Fibroblast of the aortic adventitia (primary cell): ENCODE data around the gene ZNF580. TPM values are rescaled to one million over a fixed set of nuclear protein-coding genes. Genes with fewer than 3 reads are reported as not detected.

Experiments used
- DNase-seq: peaks from one replicate; pipeline ENCODE4 v3.0.0-alpha.2; 2010; ENCODE audit warnings: low read depth
- H3K4me3 ChIP-seq: 2 replicates; pipeline ENCODE4 v1.5.1; 2011; ENCODE audit warnings: low read depth, mild to moderate bottlenecking, control low read depth, low read length, moderate library complexity
- CTCF ChIP-seq: IDR thresholded peaks from 2 replicates; pipeline ENCODE4 v1.5.1; 2011; ENCODE audit warnings: mild to moderate bottlenecking, low read length, control low read depth, inconsistent platforms; ENCODE audit not compliant: insufficient read depth
- total RNA-seq: library from RNA; depleted of rRNA; stranded (reverse); fragments of >200 nt; gene quantifications from 2 replicates; pipeline ENCODE4 v1.2.3, GENCODE V29; 2012; ENCODE audit warnings: low replicate concordance

ZNF580 gene
- total RNA-seq, 1 donor: 6.3 TPM

GRCh38 chr19:55613930-55614710, 26.7 kb upstream of the ZNF580 start:
- TF ChIP-seq CTCF: no peak
- no peak for DNase-seq

GRCh38 chr19:55614711-55615542, 25.9 kb upstream of the ZNF580 start:
- no peak for DNase-seq
- H3K4me3 ChIP-seq: no peak overlapping the region
- no peak for TF ChIP-seq CTCF

More at GRCh38 chr19:55613930-55614710, 26.7 kb upstream of the ZNF580 start:
- H3K4me3 ChIP-seq: no peak overlapping the region

- no peak for TF ChIP-seq CTCF
- DNase-seq: no peak
- no peak overlapping the region for H3K4me3 ChIP-seq
Measured at GRCh38 chr19:55615543-55616394, 25.0 kb upstream of the ZNF580 start.

GRCh38 chr19:55616395-55616875, 24.4 kb upstream of the ZNF580 start:
- no peak for DNase-seq
- H3K4me3 ChIP-seq: no peak overlapping the region
- TF ChIP-seq CTCF: no peak

- no peak overlapping the region for H3K4me3 ChIP-seq
- no peak for DNase-seq
- TF ChIP-seq CTCF: no peak
Measured at GRCh38 chr19:55617426-55617825, 23.4 kb upstream of the ZNF580 start.

- no peak for TF ChIP-seq CTCF
- no peak overlapping the region for H3K4me3 ChIP-seq
- no peak for DNase-seq
Measured at GRCh38 chr19:55618426-55618825, 22.4 kb upstream of the ZNF580 start.
